Measurements from ENCODE around the gene PCK2.
"Not testable (repeated sequence)": the region's sequence is repeated elsewhere in the genome, so short reads cannot be mapped to it uniquely, and the experiment has no call there.

PCK2 gene

GRCh38 chr14:24095271-24096068 lies 1.4 kb downstream of the PCK2 start:
- DNase-seq (ENCODE audit: low read depth in 3 of 3): peak in 2 of 3 experiments; percentile 39 to 74

- DNase-seq (ENCODE audit: low read depth in 3 of 3): no peak
These were observed 2.6 kb downstream of the PCK2 start for GRCh38 chr14:24096545-24097181.

- DNase-seq (ENCODE audit: low read depth in 3 of 3): no peak
These were observed 4.3 kb downstream of the PCK2 start for GRCh38 chr14:24098229-24098926.

GRCh38 chr14:24098927-24099813 lies 5.1 kb downstream of the PCK2 start:
- DNase-seq (ENCODE audit: low read depth in 3 of 3): no peak

GRCh38 chr14:24100197-24100981 lies 6.3 kb downstream of the PCK2 start:
- DNase-seq (ENCODE audit: low read depth in 3 of 3): no peak

GRCh38 chr14:24100982-24101494 lies 6.9 kb downstream of the PCK2 start:
- no peak for DNase-seq (ENCODE audit: low read depth in 3 of 3)

- no peak for DNase-seq (ENCODE audit: low read depth in 3 of 3)
These were observed 8.4 kb downstream of the PCK2 start for GRCh38 chr14:24102357-24103048.

- DNase-seq (ENCODE audit: low read depth in 3 of 3): no peak
These were observed 9.3 kb downstream of the PCK2 start for GRCh38 chr14:24103451-24103850.

GRCh38 chr14:24105609-24106239 lies 11.6 kb downstream of the PCK2 start:
- DNase-seq (ENCODE audit: low read depth in 3 of 3): not testable (repeated sequence)

- no peak for DNase-seq (ENCODE audit: low read depth in 3 of 3)
These were observed 12.7 kb downstream of the PCK2 start for GRCh38 chr14:24106672-24107271.

GRCh38 chr14:24108336-24108874 lies 14.3 kb downstream of the PCK2 start:
- DNase-seq (ENCODE audit: low read depth in 3 of 3): no peak

GRCh38 chr14:24110060-24110459 lies 15.9 kb downstream of the PCK2 start:
- no peak for DNase-seq (ENCODE audit: low read depth in 3 of 3)

- no peak for DNase-seq (ENCODE audit: low read depth in 3 of 3)
These were observed 16.4 kb downstream of the PCK2 start for GRCh38 chr14:24110523-24110922.

- no peak for DNase-seq (ENCODE audit: low read depth in 3 of 3)
These were observed 19.3 kb downstream of the PCK2 start for GRCh38 chr14:24113379-24113800.

- peak in 2 of 3 experiments; percentile 64 to 78 for DNase-seq (ENCODE audit: low read depth in 3 of 3)
These were observed 19.9 kb downstream of the PCK2 start for GRCh38 chr14:24113801-24114531.

GRCh38 chr14:24114532-24115421 lies 20.7 kb downstream of the PCK2 start, which contains the start of the genes DCAF11 and NRL:
DCAF11 (plus strand) TSS chr14:24114777; CDS start chr14:24115595, 818 bp downstream.
NRL (minus strand) TSS chr14:24114949; CDS start chr14:24082848, 32,101 bp downstream.
- peak; percentile 94 to 97 (median 97) for DNase-seq (ENCODE audit: low read depth in 3 of 3)
